GM23248 (cell line): ENCODE data around the gene ADRA1B. TPM values are rescaled to one million over a fixed set of nuclear protein-coding genes. Genes with fewer than 3 reads are reported as not detected.

ENCODE experiments used
- DNase-seq: peaks from one replicate; pipeline ENCODE4 v3.0.0-alpha.2; 2015
- H2AFZ ChIP-seq: fragments of 200-600 bp; sonication (generic); 2 replicates; pipeline ENCODE4 v1.6.1; 2016; ENCODE audit warnings: antibody characterized with exemption
- H3F3A ChIP-seq: fragments of 200-600 bp; sonication (generic); 2 replicates; pipeline ENCODE4 v1.6.1; 2016; ENCODE audit warnings: mild to moderate bottlenecking, antibody characterized with exemption, mixed run types; ENCODE audit not compliant: insufficient read depth
- H3K27ac ChIP-seq: fragments of 200-600 bp; sonication (generic); 2 replicates; pipeline ENCODE4 v1.5.1; 2016; ENCODE audit warnings: mild to moderate bottlenecking
- H3K27me3 ChIP-seq: fragments of 200-600 bp; sonication (generic); replicated peaks from 2 replicates; pipeline ENCODE4 v1.6.1; 2016; ENCODE audit warnings: mild to moderate bottlenecking; ENCODE audit not compliant: insufficient read depth
- H3K36me3 ChIP-seq: fragments of 200-600 bp; sonication (generic); 2 replicates; pipeline ENCODE4 v1.6.1; 2016; ENCODE audit warnings: low read depth, mild to moderate bottlenecking
- H3K4me1 ChIP-seq: fragments of 200-600 bp; sonication (generic); 2 replicates; pipeline ENCODE4 v1.6.1; 2016; ENCODE audit warnings: mild to moderate bottlenecking; ENCODE audit not compliant: insufficient read depth
- H3K4me2 ChIP-seq: fragments of 200-600 bp; sonication (generic); one replicate; pipeline ENCODE4 v1.6.1; 2016; ENCODE audit warnings: mild to moderate bottlenecking; ENCODE audit not compliant: unreplicated experiment
- H3K4me3 ChIP-seq: fragments of 200-600 bp; sonication (generic); 2 replicates; pipeline ENCODE4 v1.5.1; 2016; ENCODE audit warnings: mild to moderate bottlenecking
- H3K79me2 ChIP-seq: fragments of 200-600 bp; sonication (generic); 2 replicates; pipeline ENCODE4 v1.6.1; 2016; ENCODE audit warnings: mild to moderate bottlenecking; ENCODE audit not compliant: insufficient read depth
- H3K9ac ChIP-seq: fragments of 200-600 bp; sonication (generic); 2 replicates; pipeline ENCODE4 v1.6.1; 2016; ENCODE audit warnings: mild to moderate bottlenecking
- H3K9me2 ChIP-seq: fragments of 200-600 bp; sonication (generic); 2 replicates; pipeline ENCODE4 v1.6.1; 2016; ENCODE audit warnings: mixed run types, mild to moderate bottlenecking, moderate library complexity; ENCODE audit not compliant: insufficient read depth
- H3K9me3 ChIP-seq: fragments of 200-600 bp; sonication (generic); one replicate; pipeline ENCODE4 v1.6.1; 2017; ENCODE audit warnings: low read depth
- H4K20me1 ChIP-seq: fragments of 200-600 bp; sonication (generic); 2 replicates; pipeline ENCODE4 v1.6.0; 2016; ENCODE audit not compliant: insufficient read depth
- EZH2 ChIP-seq: fragments of 200-600 bp; sonication (generic); IDR thresholded peaks from 2 replicates; pipeline ENCODE4 v1.6.1; 2018; ENCODE audit warnings: antibody characterized with exemption, mild to moderate bottlenecking; ENCODE audit not compliant: insufficient read depth, poor library complexity, severe bottlenecking
- EZH2phosphoT487 ChIP-seq: fragments of 200-600 bp; sonication (generic); IDR thresholded peaks from 2 replicates; pipeline ENCODE4 v1.6.1; 2018; ENCODE audit warnings: antibody characterized with exemption, moderate library complexity, mild to moderate bottlenecking, low read depth; ENCODE audit not compliant: insufficient read depth
- WGBS, 2 experiments: methylation state at CpG; one replicate each; pipeline ENCODE4 v1.1.6; 2015 to 2017; ENCODE audit warnings: low lambda C conversion rate in 2 of 2, low coverage in 1 of 2; ENCODE audit errors: missing lambda C conversion rate in 2 of 2; 5-methylcytosine and 5-hydroxymethylcytosine counted together
- in situ Hi-C: fragments of 300-500 bp; cut with MboI; formaldehyde crosslinking; loops from 2 replicates; pipeline ENCODE4 v1.15.0; 2020
- polyA plus RNA-seq: library from polyadenylated mRNA; unstranded; fragments of >200 nt; fragmentation: Nextera tagmentation; extraction: Ambion mirVana; gene quantifications from 2 replicates; pipeline ENCODE4 v1.2.1, GENCODE V29; 2016
- total RNA-seq: library from RNA; depleted of rRNA; stranded (reverse); fragments of >200 nt; shearing (Covaris generic); gene quantifications from 2 replicates; pipeline ENCODE4 v1.2.3, GENCODE V29; 2014

The ADRA1B gene
- total and polyA plus RNA-seq, 2 experiments from 2014 or later = 0.32 TPM; not detected in 1

GRCh38 chr5:159877894-159878448 lies 38.3 kb upstream of the ADRA1B start:
- Histone ChIP-seq H3K4me2 (no peak overlapping the region), H4K20me1 (no peaks in the 10 kb centered on the region), H3K36me3 (no peaks in the 10 kb centered on the region), H3K9ac (no peak overlapping the region), H3K9me2 (no peaks in the 10 kb centered on the region), H3K4me3 (no peak overlapping the region), H2AFZ (no peak overlapping the region), H3K27ac (no peak overlapping the region), H3K4me1 (peaks cover 32% of the 10 kb centered on the region), H3F3A (peaks cover 37% of the 10 kb centered on the region), H3K27me3 (no peaks in the 10 kb centered on the region), H3K9me3 (no peaks in the 10 kb centered on the region), H3K79me2 (no peaks in the 10 kb centered on the region)
- no peak for DNase-seq
- WGBS, 2 experiments = 77 to 79% methylated on average over 7 of the region's 7 CpGs
- in situ Hi-C loops = no loop called here
- TF ChIP-seq EZH2 = no peak
- TF ChIP-seq EZH2phosphoT487 = no peak

- DNase-seq = peak; percentile 96
- H3K4me2 ChIP-seq = peak overlapping the region; percentile 62
- H3K36me3 ChIP-seq = no peaks in the 10 kb centered on the region
- 4% methylated on average over 11 of the region's 11 CpGs for WGBS, 2 experiments
- in situ Hi-C loops = no loop called here
- H3F3A ChIP-seq = peaks cover 41% of the 10 kb centered on the region
- H3K27me3 ChIP-seq = no peaks in the 10 kb centered on the region
- H3K9me3 ChIP-seq = no peaks in the 10 kb centered on the region
- peak overlapping the region; percentile 43 for H3K27ac ChIP-seq
- H3K4me3 ChIP-seq = peak overlapping the region; percentile 34; the same call in 1 of the 2 replicates
- no peaks in the 10 kb centered on the region for H4K20me1 ChIP-seq
- H3K4me1 ChIP-seq = peaks cover 33% of the 10 kb centered on the region
- TF ChIP-seq EZH2phosphoT487 (no peak), EZH2 (no peak)
- no peaks in the 10 kb centered on the region for H3K79me2 ChIP-seq
- H2AFZ ChIP-seq = peak overlapping the region; percentile 71
- no peaks in the 10 kb centered on the region for H3K9me2 ChIP-seq
- peak overlapping the region; percentile 66 for H3K9ac ChIP-seq
These were observed 37.3 kb upstream of the ADRA1B start for GRCh38 chr5:159878988-159879471.

GRCh38 chr5:159880676-159881075 lies 35.6 kb upstream of the ADRA1B start:
- in situ Hi-C loops = no loop called here
- TF ChIP-seq EZH2phosphoT487 = no peak
- no peak for TF ChIP-seq EZH2
- no peaks in the 10 kb centered on the region for H3K9me3 ChIP-seq
- no peak for DNase-seq
- no peak overlapping the region for H3K4me3 ChIP-seq
- H3K9ac ChIP-seq = no peak overlapping the region
- H4K20me1 ChIP-seq = no peaks in the 10 kb centered on the region
- peaks cover 34% of the 10 kb centered on the region for H3K4me1 ChIP-seq
- H3K27ac ChIP-seq = no peak overlapping the region
- no peaks in the 10 kb centered on the region for H3K79me2 ChIP-seq
- WGBS, 2 experiments = 96 to 100% methylated on average over 2 of the region's 2 CpGs
- H3K27me3 ChIP-seq = no peaks in the 10 kb centered on the region
- H2AFZ ChIP-seq = no peak overlapping the region
- peaks cover 42% of the 10 kb centered on the region for H3F3A ChIP-seq
- no peaks in the 10 kb centered on the region for H3K36me3 ChIP-seq
- no peak overlapping the region for H3K4me2 ChIP-seq
- no peaks in the 10 kb centered on the region for H3K9me2 ChIP-seq

- WGBS, 2 experiments = 83 to 87% methylated on average over 2 of the region's 2 CpGs
- Histone ChIP-seq H3K4me3 (no peak overlapping the region), H3K4me2 (no peak overlapping the region), H2AFZ (no peak overlapping the region), H3K36me3 (no peaks in the 10 kb centered on the region), H3K27me3 (no peaks in the 10 kb centered on the region), H3F3A (peaks cover 45% of the 10 kb centered on the region), H3K79me2 (no peaks in the 10 kb centered on the region), H4K20me1 (no peaks in the 10 kb centered on the region), H3K27ac (no peak overlapping the region), H3K9ac (no peak overlapping the region), H3K9me3 (no peaks in the 10 kb centered on the region), H3K9me2 (no peaks in the 10 kb centered on the region), H3K4me1 (peaks cover 34% of the 10 kb centered on the region)
- TF ChIP-seq EZH2 = no peak
- no peak for TF ChIP-seq EZH2phosphoT487
- in situ Hi-C loops = no loop called here
- no peak for DNase-seq
These were observed 34.3 kb upstream of the ADRA1B start for GRCh38 chr5:159881967-159882366.
